Stimulated activated CD4-positive, alpha-beta T cell treated with anti-CD3 and anti-CD28 coated beads, Interleukin-15, amount 100 ng/mL, for 24 hours (primary cell): ENCODE data around the gene DYNC2I2.
"Not testable (repeated sequence)": the region's sequence is repeated elsewhere in the genome, so short reads cannot be mapped to it uniquely, and the experiment has no call there.

Experiments
- DNase-seq: peaks from one replicate; pipeline ENCODE4 v3.0.0-alpha.2; 2020

DYNC2I2 gene

GRCh38 chr9:128685636-128686489 is 29.2 kb upstream of the DYNC2I2 start:
- peak; percentile 48 for DNase-seq

- DNase-seq: peak; percentile 88
Observed at GRCh38 chr9:128684325-128685199, 27.9 kb upstream of the DYNC2I2 start.

GRCh38 chr9:128684065-128684324 is 27.3 kb upstream of the DYNC2I2 start:
- DNase-seq: no peak

GRCh38 chr9:128683340-128684064 is 26.9 kb upstream of the DYNC2I2 start:
- DNase-seq: peak; percentile 63

GRCh38 chr9:128677794-128678193 is 21.1 kb upstream of the DYNC2I2 start:
- no peak for DNase-seq

GRCh38 chr9:128675382-128675781 is 18.7 kb upstream of the DYNC2I2 start:
- no peak for DNase-seq

- DNase-seq: no peak
Observed at GRCh38 chr9:128669786-128670185, 13.1 kb upstream of the DYNC2I2 start.

GRCh38 chr9:128666481-128666941 is 9.9 kb upstream of the DYNC2I2 start:
- DNase-seq: not testable (repeated sequence)

GRCh38 chr9:128657796-128658195 is 1.1 kb upstream of the DYNC2I2 start:
- DNase-seq: no peak

GRCh38 chr9:128657344-128657704 is 677 bp upstream of the DYNC2I2 start:
- DNase-seq: no peak

GRCh38 chr9:128654481-128654880 is 2.2 kb downstream of the DYNC2I2 start:
- DNase-seq: no peak

- no peak for DNase-seq
Observed at GRCh38 chr9:128653908-128654307, 2.7 kb downstream of the DYNC2I2 start.

- no peak for DNase-seq
Observed at GRCh38 chr9:128651798-128652197, 4.8 kb downstream of the DYNC2I2 start.

- peak; percentile 79 for DNase-seq
Observed at GRCh38 chr9:128648206-128648605, 8.4 kb downstream of the DYNC2I2 start.

GRCh38 chr9:128643519-128644300 is 12.9 kb downstream of the DYNC2I2 start:
- no peak for DNase-seq

- DNase-seq: no peak
Observed at GRCh38 chr9:128642675-128643245, 13.9 kb downstream of the DYNC2I2 start.

- no peak for DNase-seq
Observed at GRCh38 chr9:128640603-128641002, 16.0 kb downstream of the DYNC2I2 start.

GRCh38 chr9:128638580-128638979 is 18.1 kb downstream of the DYNC2I2 start:
- DNase-seq: no peak

GRCh38 chr9:128637656-128638055 is 19.0 kb downstream of the DYNC2I2 start:
- DNase-seq: no peak

GRCh38 chr9:128636556-128637530 is 19.8 kb downstream of the DYNC2I2 start:
- DNase-seq: no peak

GRCh38 chr9:128636024-128636390 is 20.6 kb downstream of the DYNC2I2 start:
- DNase-seq: no peak
